CD4-positive, alpha-beta T cell treated with Interleukin-10 for 1 hour (primary cell): ENCODE measurements around the gene ATE1.

Experiments used
- DNase-seq: peaks from one replicate; pipeline ENCODE4 v3.0.0-alpha.2; 2020

ATE1 gene

DNA sequence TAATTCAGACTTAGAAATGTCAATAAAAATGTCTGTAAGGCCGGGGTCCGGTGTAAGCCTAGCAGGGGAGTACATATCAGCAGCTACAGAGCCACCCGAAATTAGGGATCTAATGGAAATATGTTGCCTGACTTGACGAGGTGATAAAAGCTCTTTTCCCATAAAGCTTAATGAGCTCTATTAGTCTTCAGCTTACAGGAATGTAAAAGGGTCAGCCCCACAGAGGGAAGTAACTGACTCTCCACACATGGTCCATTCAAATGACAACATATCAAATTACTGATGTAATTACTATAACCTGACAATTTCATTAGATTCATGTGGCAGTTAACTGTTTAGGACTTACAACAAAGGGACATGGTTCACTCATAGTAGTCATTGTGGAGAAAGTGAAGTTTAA lies 62.3 kb downstream of the ATE1 start:
- DNase-seq = no peak

DNA sequence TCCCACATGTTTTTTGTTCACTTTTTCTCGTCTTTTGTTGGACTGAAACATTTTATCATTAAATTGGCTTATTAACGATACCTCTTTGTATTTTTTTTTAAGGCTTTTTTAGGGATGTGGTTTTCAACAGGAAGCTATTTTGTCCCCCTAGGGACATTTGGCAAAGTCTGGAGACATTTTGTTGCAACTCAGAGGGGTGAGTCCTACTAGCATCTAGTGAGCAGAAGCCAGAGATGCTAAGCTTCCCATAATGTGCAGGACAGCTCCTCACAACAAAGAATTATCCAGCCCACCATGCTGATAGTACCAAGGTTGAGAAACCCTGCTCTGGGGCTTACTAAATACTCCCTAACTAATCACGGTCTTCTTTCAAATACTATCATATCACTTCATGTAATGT lies 63.2 kb downstream of the ATE1 start:
- no peak for DNase-seq

- DNase-seq = no peak
These were observed 63.7 kb downstream of the ATE1 start for GRCh38 chr10:121864168-121864567.

DNA sequence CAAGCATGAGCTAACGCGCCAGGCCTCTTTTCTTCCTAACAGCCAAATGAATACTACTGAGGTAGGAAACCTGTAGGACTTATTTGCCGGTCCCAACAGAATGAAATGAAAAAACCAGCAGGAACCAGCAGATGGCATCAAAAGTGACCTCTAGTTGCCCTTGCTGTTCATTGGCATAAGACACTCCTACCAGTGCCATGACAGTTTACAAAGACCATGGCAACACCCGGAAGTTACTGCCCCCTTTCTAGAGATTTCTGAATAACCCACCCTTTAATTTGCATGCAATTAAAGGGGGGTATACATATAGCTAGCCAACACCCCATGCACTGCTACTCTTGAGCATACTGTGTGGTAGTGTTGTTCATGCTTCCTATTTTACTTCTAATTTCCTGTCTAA lies 65.2 kb downstream of the ATE1 start:
- no peak for DNase-seq

- no peak for DNase-seq
These were observed 65.8 kb downstream of the ATE1 start for GRCh38 chr10:121862042-121862441.

DNA sequence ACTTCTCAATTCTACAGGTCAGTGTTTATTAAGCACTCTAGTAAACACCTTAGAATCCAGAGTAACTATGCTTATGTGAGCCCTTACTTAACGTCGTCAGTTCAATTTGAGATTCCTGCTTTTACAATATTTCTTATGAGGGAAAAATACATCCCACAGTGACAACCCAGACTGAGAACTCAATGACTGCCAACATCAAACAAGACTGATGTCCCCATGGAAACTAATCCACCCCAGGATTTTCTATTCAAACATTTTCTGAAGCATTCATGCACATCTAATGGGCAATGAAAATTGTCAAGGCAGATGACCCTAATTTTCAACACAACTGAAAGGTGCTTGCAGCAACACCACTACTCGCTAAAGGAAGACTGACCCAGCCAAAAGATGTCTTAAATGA lies 67.0 kb downstream of the ATE1 start:
- no peak for DNase-seq

- DNase-seq = no peak
These were observed 72.9 kb downstream of the ATE1 start for GRCh38 chr10:121854809-121855445.

- DNase-seq = no peak
These were observed 73.9 kb downstream of the ATE1 start for GRCh38 chr10:121853950-121854349.

DNA sequence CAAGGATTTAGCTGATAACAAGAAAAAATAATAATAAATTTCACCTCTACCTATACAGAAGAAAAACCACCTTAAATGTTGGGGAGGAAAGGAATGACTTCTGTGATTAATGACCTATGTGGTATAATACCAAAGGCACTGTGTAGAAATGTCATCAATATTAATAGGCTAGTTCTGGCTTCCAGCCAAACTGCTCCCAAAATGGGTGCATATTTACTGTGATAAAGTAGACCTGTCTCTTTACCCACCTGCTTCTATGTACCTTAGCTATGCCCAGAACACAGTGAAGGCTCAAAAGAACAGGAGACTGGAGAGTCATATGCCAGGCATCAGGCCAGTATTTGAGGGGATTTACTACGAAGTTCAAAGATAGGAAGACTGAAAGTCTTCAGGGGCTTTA lies 76.0 kb downstream of the ATE1 start:
- DNase-seq = no peak

GRCh38 chr10:121848082-121848481 lies 79.7 kb downstream of the ATE1 start:
- DNase-seq = no peak

- no peak for DNase-seq
These were observed 81.3 kb downstream of the ATE1 start for GRCh38 chr10:121846555-121846954.

DNA sequence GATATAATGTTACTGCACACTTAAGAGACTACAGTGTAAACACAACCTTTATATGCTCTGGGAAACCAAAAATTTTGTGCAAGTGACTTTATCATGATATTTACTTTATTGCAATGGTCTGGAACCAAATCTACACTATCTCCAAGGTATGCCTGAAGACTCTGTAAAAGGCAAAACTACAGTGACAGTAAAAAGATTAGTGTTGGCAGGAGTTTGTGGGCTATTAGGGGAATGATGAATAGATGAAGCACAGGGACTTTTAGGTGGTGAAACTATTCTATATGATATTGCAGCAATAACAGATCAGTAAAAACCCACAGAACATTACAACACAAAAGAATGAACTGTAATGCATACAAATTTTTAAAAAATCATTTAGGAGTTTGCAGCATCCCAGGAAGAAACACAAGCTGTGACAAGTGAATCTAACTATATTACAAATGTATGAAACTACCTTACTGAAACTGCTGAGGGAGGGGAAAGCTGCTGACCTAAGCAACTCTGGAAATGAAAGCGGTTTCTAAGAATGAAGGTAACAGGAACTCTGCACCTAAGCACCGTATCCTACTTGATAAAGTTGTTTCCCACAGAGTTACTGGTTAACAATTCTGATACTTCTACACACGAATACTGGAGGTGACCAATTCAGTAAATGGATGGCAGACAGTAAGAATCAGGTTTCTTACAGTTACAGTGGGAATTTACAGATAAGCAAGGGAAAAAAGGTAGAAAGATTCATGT lies 82.6 kb downstream of the ATE1 start:
- no peak for DNase-seq

DNA sequence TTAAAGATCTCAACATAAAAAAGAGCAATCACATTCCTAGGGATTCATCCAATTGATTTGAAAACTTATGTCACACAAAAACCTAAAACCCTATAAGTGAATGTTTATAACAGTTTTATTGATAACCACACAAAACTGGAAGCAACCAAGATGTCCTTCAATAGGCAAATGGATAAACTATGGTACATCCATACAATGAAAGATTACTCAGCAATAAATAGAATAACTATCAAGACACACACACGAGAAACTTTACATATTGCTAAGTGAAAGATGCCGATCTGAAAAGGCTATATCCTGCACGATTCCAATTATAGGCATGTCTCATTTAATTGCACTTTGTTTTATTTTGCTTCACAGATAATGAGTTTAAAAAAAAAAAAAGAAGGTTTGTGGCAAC lies 83.3 kb downstream of the ATE1 start:
- DNase-seq = no peak

GRCh38 chr10:121843379-121843778 lies 84.5 kb downstream of the ATE1 start:
- no peak for DNase-seq

DNA sequence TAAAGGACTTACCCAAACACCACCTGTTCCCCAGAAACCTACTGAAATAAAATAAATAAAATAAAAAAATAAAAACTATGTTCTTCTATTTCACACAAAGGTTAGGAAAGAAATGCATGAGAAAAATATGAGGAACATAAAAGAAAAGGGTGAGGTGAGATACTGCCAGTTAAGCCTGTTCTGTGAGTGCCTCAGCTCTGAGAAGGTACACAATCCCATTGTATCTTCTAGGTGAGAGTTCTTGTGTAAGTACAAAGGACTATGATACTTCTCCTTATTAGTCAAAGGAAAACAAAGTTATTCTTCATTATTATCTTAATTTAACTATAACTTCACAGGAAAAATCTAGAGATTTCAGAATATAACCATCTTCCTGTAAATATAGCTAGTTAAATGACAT lies 86.0 kb downstream of the ATE1 start:
- DNase-seq = no peak

DNA sequence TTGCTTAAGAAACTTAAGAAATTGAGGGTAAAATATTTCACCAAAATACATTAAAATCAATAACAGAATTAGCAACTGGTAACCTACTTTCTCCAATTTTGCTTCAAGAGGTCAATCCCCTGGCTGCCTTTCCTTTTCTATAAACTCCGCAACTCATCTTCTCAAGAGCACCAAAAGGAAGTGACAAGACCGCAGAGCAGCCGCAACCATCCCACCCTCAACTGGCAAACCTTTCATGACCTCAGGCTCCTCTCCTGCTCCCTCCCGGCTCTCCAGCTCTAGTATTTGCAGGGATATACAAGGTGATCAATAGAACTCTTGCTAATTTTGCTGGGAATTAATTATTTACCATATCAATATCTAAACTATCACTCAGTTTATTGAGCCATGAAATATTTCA lies 88.9 kb downstream of the ATE1 start:
- DNase-seq = no peak

- no peak for DNase-seq
These were observed 89.7 kb downstream of the ATE1 start for GRCh38 chr10:121838149-121838548.

DNA sequence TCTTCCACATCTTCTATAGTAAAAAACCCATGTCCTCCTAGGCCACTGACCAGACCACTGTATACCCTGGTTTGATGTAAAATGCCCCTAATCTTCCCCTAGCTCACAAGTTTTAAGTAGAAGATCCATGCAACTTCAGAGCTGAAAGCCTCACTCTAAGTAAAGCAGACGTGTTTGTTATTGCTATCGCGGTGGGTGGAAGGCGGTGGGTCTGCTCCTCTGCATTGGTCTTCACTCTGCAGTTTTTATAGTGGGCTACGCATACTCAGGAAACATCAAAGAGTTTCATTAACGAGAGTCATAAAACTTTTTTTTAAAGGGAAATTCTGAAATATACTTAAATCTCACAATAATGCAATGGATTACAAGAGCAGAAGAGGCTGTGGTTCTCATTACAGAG lies 91.7 kb downstream of the ATE1 start:
- DNase-seq = no peak

DNA sequence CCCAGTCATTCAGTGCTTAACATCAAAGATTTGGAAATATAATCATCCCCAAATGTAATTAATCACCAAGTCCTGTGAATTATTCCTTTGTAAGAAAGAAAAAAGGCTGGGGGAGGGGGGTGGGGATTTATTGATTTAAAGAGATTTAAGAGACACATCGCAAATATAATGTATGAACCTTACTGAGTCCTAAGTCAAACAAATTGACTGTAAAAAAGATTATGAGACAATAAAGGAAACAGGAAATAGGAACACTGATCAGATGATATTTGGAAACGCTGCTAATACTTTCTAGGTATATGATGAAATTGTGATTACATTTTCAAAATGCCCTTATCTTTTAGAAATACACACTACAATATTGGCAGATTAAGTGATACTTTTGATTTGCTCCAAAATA lies 92.5 kb downstream of the ATE1 start:
- no peak for DNase-seq

DNA sequence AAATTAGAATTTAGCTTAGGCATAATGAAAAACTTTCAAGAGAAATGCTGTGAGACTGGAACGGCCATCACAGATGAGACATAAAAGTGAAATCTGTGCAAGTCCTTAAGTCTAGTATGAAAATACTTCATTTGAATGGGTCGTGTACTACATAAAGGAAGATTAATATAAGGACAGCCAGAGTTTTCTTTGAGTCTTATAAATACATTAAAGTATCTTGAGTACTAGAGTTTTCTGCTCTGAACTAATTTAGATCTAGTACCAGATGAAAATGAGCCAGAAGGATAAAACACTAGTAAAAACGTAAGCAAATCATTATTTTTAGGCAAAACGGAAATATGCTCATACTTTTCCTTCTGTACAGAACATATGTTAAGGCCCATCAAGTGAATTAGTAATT lies 93.1 kb downstream of the ATE1 start:
- DNase-seq = no peak

GRCh38 chr10:121833387-121833786 lies 94.4 kb downstream of the ATE1 start:
- no peak for DNase-seq

DNA sequence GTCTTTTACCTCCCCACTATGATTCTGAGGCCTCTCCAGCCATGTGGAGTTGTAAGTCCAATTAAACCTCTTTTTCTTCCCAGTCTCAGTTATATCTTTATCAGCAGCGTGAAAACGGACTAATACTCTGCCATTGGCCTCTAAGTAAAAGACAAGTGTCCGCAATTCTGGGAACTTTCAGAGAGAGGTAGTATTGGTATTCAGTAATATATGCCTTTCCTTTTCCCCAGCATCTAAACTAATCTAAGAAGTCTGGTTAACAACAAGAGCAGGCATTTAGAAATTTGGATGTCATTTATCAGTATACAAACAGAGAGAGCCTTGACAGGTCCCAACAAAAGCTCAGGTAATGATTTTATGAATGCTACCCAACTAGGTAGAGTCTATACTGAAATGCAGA lies 95.2 kb downstream of the ATE1 start:
- DNase-seq = no peak

DNA sequence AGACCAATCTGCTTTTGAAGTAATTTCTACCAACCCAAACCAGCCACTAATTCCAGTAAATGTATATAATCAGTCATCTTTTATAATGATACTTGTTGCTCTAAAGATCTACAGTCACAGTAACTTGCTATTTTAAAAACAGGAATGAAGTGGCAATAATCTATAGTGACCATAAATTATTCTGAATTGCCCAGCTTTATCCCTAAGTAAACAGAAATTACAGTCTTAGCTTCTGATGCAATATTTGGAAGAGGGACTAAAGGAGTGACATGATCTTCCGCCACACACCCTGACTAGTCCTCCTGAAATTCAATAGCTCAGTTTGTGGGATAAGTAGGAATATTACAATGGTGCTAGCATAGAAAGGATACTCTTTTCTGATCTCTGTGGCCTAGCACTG lies 96.1 kb downstream of the ATE1 start:
- no peak for DNase-seq

GRCh38 chr10:121831237-121831636 lies 96.6 kb downstream of the ATE1 start:
- DNase-seq = no peak

GRCh38 chr10:121830101-121830500 lies 97.7 kb downstream of the ATE1 start:
- DNase-seq = no peak
